Measurements from ENCODE around the gene PRDM16. TPM values are rescaled to one million over a fixed set of nuclear protein-coding genes. Genes with fewer than 3 reads are reported as not detected.

Gene PRDM16
- total RNA-seq, 2 experiments from 2014 or later = not detected

GRCh38 chr1:3190256-3191041 lies 121.4 kb downstream of the PRDM16 start:
- CTCF ChIA-PET (ENCODE audit: unreplicated experiment) = interaction anchor here (0.6 kb wide), 1 partner anchor 1077 kb away, joined by 3 read pairs; no protein-coding TSS in a partner anchor
- POLR2A ChIA-PET = no interaction called here
- Histone ChIP-seq H3K4me1 (ENCODE audit: insufficient read depth, low read length, poor library complexity, severe bottlenecking) (no peaks in the 10 kb centered on the region), H4K20me1 (ENCODE audit: insufficient read depth, low read length) (no peaks in the 10 kb centered on the region), H3K79me2 (ENCODE audit: insufficient read depth, low read depth, low read length) (no peaks in the 10 kb centered on the region), H3K4me3 (ENCODE audit: low read depth, low read length, poor library complexity, severe bottlenecking) (no peak overlapping the region), H3K9me3 (ENCODE audit: low read length) (no peaks in the 10 kb centered on the region), H3K36me3 (ENCODE audit: insufficient read depth, low read length) (no peaks in the 10 kb centered on the region), H2AFZ (ENCODE audit: low read length) (no peak overlapping the region), H3K4me2 (ENCODE audit: low read length) (no peak overlapping the region), H3K9me2 (ENCODE audit: insufficient read depth, low read length) (no peaks in the 10 kb centered on the region), H3K27ac (ENCODE audit: low read depth, low read length, poor library complexity, severe bottlenecking) (no peak overlapping the region)
- intact Hi-C loops (cut with micrococcal nuclease; ENCODE audit: unreplicated experiment) = no loop called here
- BruUV-seq (replicated peaks) = no TSS peak
- TF ChIP-seq EZH2phosphoT487 (IDR thresholded peaks at IDR 0.05; ENCODE audit: borderline replicate concordance, low read depth, low read length) = no peak
- TF ChIP-seq, protein P1, sequence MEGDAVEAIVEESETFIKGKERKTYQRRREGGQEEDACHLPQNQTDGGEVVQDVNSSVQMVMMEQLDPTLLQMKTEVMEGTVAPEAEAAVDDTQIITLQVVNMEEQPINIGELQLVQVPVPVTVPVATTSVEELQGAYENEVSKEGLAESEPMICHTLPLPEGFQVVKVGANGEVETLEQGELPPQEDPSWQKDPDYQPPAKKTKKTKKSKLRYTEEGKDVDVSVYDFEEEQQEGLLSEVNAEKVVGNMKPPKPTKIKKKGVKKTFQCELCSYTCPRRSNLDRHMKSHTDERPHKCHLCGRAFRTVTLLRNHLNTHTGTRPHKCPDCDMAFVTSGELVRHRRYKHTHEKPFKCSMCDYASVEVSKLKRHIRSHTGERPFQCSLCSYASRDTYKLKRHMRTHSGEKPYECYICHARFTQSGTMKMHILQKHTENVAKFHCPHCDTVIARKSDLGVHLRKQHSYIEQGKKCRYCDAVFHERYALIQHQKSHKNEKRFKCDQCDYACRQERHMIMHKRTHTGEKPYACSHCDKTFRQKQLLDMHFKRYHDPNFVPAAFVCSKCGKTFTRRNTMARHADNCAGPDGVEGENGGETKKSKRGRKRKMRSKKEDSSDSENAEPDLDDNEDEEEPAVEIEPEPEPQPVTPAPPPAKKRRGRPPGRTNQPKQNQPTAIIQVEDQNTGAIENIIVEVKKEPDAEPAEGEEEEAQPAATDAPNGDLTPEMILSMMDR (conservative IDR thresholded peaks at IDR 0.05; ENCODE audit: low read length) = no peak
- no peak for DNase-seq (ENCODE audit: low spot score)

DNA sequence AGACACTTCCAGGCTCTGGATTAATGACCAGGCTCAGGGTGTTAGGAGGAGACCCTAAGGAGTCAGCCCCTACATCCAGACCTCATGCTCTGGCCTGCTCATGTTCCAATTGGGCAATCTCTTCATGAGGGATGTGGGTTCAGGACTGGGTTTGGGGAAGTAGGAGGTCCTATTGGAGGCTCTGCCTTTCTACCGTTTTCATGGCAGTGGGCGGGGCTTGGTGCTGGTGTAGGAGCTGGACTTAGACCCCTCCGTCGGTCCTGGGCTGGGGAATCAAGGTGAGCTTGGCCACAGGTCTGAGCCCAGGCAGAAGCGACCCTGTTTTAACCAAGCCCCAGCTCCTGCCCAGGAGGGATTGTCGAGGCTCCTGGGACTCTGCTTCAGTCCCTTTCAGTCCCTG lies 123.4 kb downstream of the PRDM16 start:
- POLR2A ChIA-PET = no interaction called here
- no peak overlapping the region for H3K4me3 ChIP-seq (ENCODE audit: low read depth, low read length, poor library complexity, severe bottlenecking)
- H2AFZ ChIP-seq (ENCODE audit: low read length) = no peak overlapping the region

DNA sequence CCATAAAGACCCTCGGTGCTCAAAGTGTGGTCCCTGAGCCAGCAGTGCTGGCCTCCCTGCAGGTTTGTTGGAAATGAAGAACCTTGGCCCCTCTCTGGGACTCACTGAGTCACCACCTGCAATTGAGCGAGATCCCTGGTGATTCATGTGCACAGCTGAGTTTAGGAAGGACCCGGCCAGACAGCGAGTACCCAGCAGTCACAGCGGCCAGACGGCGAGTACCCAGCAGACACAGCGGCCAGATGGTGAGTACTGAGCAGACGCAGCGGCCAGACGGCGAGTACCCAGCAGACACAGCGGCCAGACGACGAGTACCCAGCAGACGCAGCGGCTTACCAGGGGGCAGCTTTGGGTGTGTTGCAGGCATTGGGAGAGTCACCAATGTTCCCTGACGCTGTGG lies 123.8 kb downstream of the PRDM16 start:
- intact Hi-C loops (cut with micrococcal nuclease; ENCODE audit: unreplicated experiment) = no loop called here
- Histone ChIP-seq H3K4me1 (ENCODE audit: insufficient read depth, low read length, poor library complexity, severe bottlenecking) (no peaks in the 10 kb centered on the region), H4K20me1 (ENCODE audit: insufficient read depth, low read length) (no peaks in the 10 kb centered on the region), H3K36me3 (ENCODE audit: insufficient read depth, low read length) (no peaks in the 10 kb centered on the region), H2AFZ (ENCODE audit: low read length) (no peak overlapping the region), H3K4me3 (ENCODE audit: low read depth, low read length, poor library complexity, severe bottlenecking) (no peak overlapping the region), H3K9me2 (ENCODE audit: insufficient read depth, low read length) (no peaks in the 10 kb centered on the region), H3K4me2 (ENCODE audit: low read length) (no peak overlapping the region), H3K9me3 (ENCODE audit: low read length) (no peaks in the 10 kb centered on the region), H3K27ac (ENCODE audit: low read depth, low read length, poor library complexity, severe bottlenecking) (no peak overlapping the region), H3K79me2 (ENCODE audit: insufficient read depth, low read depth, low read length) (no peaks in the 10 kb centered on the region)
- TF ChIP-seq EZH2phosphoT487 (IDR thresholded peaks at IDR 0.05; ENCODE audit: borderline replicate concordance, low read depth, low read length) = no peak
- ChIA-PET CTCF (ENCODE audit: unreplicated experiment) (no interaction called here), POLR2A (no interaction called here)
- no peak for DNase-seq (ENCODE audit: low spot score)
- no TSS peak for BruUV-seq (replicated peaks)

More for the DNA sequence above, 123.4 kb downstream of the PRDM16 start:
- DNase-seq (ENCODE audit: low spot score) = no peak
- no peaks in the 10 kb centered on the region for H3K79me2 ChIP-seq (ENCODE audit: insufficient read depth, low read depth, low read length)
- no TSS peak for BruUV-seq (replicated peaks)
- H3K9me2 ChIP-seq (ENCODE audit: insufficient read depth, low read length) = no peaks in the 10 kb centered on the region
- H3K4me1 ChIP-seq (ENCODE audit: insufficient read depth, low read length, poor library complexity, severe bottlenecking) = no peaks in the 10 kb centered on the region
- no peaks in the 10 kb centered on the region for H4K20me1 ChIP-seq (ENCODE audit: insufficient read depth, low read length)
- no peak for TF ChIP-seq EZH2phosphoT487 (IDR thresholded peaks at IDR 0.05; ENCODE audit: borderline replicate concordance, low read depth, low read length)
- TF ChIP-seq, protein P1 (conservative IDR thresholded peaks at IDR 0.05; ENCODE audit: low read length) = no peak
- CTCF ChIA-PET (ENCODE audit: unreplicated experiment) = no interaction called here
- H3K4me2 ChIP-seq (ENCODE audit: low read length) = no peak overlapping the region
- H3K9me3 ChIP-seq (ENCODE audit: low read length) = no peaks in the 10 kb centered on the region
- intact Hi-C loops (cut with micrococcal nuclease; ENCODE audit: unreplicated experiment) = no loop called here
- no peak overlapping the region for H3K27ac ChIP-seq (ENCODE audit: low read depth, low read length, poor library complexity, severe bottlenecking)
- no peaks in the 10 kb centered on the region for H3K36me3 ChIP-seq (ENCODE audit: insufficient read depth, low read length)
